HUES48 (cell line): ENCODE results near the gene HAPLN1.
"Not testable (repeated sequence)": the region's sequence is repeated elsewhere in the genome, so short reads cannot be mapped to it uniquely, and the experiment has no call there.

ENCODE experiments used
- H3K27ac ChIP-seq: one replicate; pipeline ENCODE4 v1.7.0; 2013; ENCODE audit warnings: low read depth, low read length, inconsistent platforms
- H3K27me3 ChIP-seq: 2 replicates; pipeline ENCODE4 v1.6.1; 2013; ENCODE audit warnings: mild to moderate bottlenecking, low read length; ENCODE audit not compliant: control insufficient read depth, insufficient read depth
- H3K36me3 ChIP-seq: 2 replicates; pipeline ENCODE4 v1.6.1; 2013; ENCODE audit warnings: low read length; ENCODE audit not compliant: control insufficient read depth, insufficient read depth
- H3K4me1 ChIP-seq: 2 replicates; pipeline ENCODE4 v1.6.1; 2013; ENCODE audit warnings: mild to moderate bottlenecking, low read length; ENCODE audit not compliant: control insufficient read depth, insufficient read depth
- H3K4me3 ChIP-seq: 2 replicates; pipeline ENCODE4 v1.5.1; 2013; ENCODE audit warnings: mild to moderate bottlenecking, low read depth, low read length
- H3K9ac ChIP-seq: 2 replicates; pipeline ENCODE4 v1.6.1; 2013; ENCODE audit warnings: mild to moderate bottlenecking, low read depth, low read length, moderate library complexity
- H3K9me3 ChIP-seq: 2 replicates; pipeline ENCODE4 v1.6.1; 2013; ENCODE audit warnings: low read length; ENCODE audit not compliant: control insufficient read depth, insufficient read depth

HAPLN1 gene

GRCh38 chr5:83740741-83741140 is 20.1 kb upstream of the HAPLN1 start:
- Histone ChIP-seq H3K36me3 (no peaks in the 10 kb centered on the region), H3K27ac (no peak overlapping the region), H3K9ac (no peak overlapping the region), H3K4me1 (no peaks in the 10 kb centered on the region), H3K27me3 (no peaks in the 10 kb centered on the region), H3K9me3 (no peaks in the 10 kb centered on the region), H3K4me3 (no peak overlapping the region)

DNA sequence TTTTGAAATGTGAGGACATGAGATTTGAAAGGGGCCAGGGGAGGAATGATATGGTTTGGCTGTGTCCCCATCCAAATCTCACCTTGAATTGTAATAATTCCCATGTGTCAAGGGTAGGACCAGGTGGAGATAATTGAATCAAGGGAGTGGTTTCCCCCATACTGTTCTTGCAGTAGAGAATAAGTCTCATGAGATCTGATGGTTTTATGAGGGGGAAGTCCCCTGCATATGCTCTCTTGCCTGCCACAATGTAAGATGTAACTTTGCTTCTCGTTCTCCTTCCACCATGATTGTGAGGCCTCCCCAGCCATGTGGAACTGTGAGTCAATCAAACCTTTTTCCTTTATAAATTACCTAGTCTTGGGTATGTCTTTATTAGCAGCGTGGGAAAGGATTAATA is 15.5 kb upstream of the HAPLN1 start:
- H3K9me3 ChIP-seq, H3K27me3 ChIP-seq, H3K27ac ChIP-seq, H3K4me1 ChIP-seq, H3K36me3 ChIP-seq, H3K4me3 ChIP-seq, H3K9ac ChIP-seq: not testable (repeated sequence)

DNA sequence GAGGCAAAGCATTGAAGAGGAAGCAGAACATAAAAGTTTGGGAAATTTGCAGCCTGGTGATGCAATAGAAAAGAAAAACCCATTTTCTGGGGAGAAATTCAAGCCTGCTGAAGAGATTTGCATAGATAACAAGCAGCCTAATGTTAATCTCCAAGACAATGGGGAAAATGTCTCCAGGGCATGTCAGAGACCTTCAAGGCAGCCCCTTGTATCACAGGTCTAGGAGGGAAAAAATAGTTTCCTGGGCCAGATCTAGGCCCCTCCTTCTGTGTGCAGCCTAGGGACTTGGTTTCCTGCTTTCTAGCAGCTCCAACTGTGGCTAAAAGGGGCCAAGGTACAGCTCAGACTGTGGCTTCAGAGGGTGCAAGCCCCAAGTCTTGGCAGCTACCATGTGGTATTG is 14.4 kb upstream of the HAPLN1 start:
- not testable (repeated sequence) for H3K9me3 ChIP-seq, H3K9ac ChIP-seq, H3K4me1 ChIP-seq, H3K27ac ChIP-seq, H3K27me3 ChIP-seq, H3K4me3 ChIP-seq, H3K36me3 ChIP-seq

GRCh38 chr5:83731638-83732037 is 11.0 kb upstream of the HAPLN1 start:
- Histone ChIP-seq H3K27me3 (no peaks in the 10 kb centered on the region), H3K9me3 (no peaks in the 10 kb centered on the region; the same call in 1 of the 2 replicates), H3K9ac (no peak overlapping the region), H3K36me3 (no peaks in the 10 kb centered on the region), H3K27ac (no peak overlapping the region), H3K4me1 (no peaks in the 10 kb centered on the region), H3K4me3 (no peak overlapping the region)

DNA sequence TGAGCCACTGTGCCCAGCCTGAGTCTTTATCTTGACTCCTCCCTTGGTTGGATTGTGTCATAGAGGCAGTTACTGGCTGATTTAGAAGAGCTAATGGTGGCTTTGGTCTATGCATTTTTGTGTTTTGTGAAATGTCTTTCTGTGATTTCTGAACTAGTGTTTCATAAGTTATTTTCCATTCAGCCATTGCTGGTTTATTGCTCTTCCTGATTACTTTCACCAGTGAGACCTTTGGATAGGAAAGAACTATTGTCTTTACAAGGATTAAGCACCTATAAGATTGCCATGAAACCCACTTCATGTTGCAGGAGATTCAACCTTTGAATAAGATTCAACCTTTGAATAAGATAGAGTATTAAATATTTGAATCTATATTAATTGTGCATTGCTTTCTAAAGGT is 8.7 kb upstream of the HAPLN1 start:
- no peaks in the 10 kb centered on the region for H3K27me3 ChIP-seq
- H3K36me3 ChIP-seq: no peaks in the 10 kb centered on the region
- H3K4me3 ChIP-seq: no peak overlapping the region
- H3K9ac ChIP-seq: no peak overlapping the region
- H3K9me3 ChIP-seq: no peaks in the 10 kb centered on the region; the same call in 1 of the 2 replicates
- H3K27ac ChIP-seq: no peak overlapping the region
- H3K4me1 ChIP-seq: peaks cover 9% of the 10 kb centered on the region

GRCh38 chr5:83726912-83727311 is 6.3 kb upstream of the HAPLN1 start:
- Histone ChIP-seq H3K27me3 (no peaks in the 10 kb centered on the region), H3K4me3 (no peak overlapping the region), H3K9me3 (no peaks in the 10 kb centered on the region), H3K4me1 (peaks cover 23% of the 10 kb centered on the region), H3K27ac (no peak overlapping the region), H3K36me3 (no peaks in the 10 kb centered on the region), H3K9ac (no peak overlapping the region)

GRCh38 chr5:83724935-83725334 is 4.3 kb upstream of the HAPLN1 start:
- H3K36me3 ChIP-seq: no peaks in the 10 kb centered on the region
- no peak overlapping the region; the same call in 1 of the 2 replicates for H3K4me3 ChIP-seq
- peaks cover 35% of the 10 kb centered on the region for H3K4me1 ChIP-seq
- no peaks in the 10 kb centered on the region for H3K9me3 ChIP-seq
- H3K27me3 ChIP-seq: no peaks in the 10 kb centered on the region
- H3K27ac ChIP-seq: no peak overlapping the region
- H3K9ac ChIP-seq: no peak overlapping the region

GRCh38 chr5:83724001-83724400 is 3.3 kb upstream of the HAPLN1 start:
- H3K27ac ChIP-seq: no peak overlapping the region
- no peaks in the 10 kb centered on the region for H3K9me3 ChIP-seq
- peaks cover 35% of the 10 kb centered on the region for H3K4me1 ChIP-seq
- H3K27me3 ChIP-seq: no peaks in the 10 kb centered on the region
- H3K4me3 ChIP-seq: no peak overlapping the region
- H3K36me3 ChIP-seq: no peaks in the 10 kb centered on the region
- no peak overlapping the region for H3K9ac ChIP-seq

DNA sequence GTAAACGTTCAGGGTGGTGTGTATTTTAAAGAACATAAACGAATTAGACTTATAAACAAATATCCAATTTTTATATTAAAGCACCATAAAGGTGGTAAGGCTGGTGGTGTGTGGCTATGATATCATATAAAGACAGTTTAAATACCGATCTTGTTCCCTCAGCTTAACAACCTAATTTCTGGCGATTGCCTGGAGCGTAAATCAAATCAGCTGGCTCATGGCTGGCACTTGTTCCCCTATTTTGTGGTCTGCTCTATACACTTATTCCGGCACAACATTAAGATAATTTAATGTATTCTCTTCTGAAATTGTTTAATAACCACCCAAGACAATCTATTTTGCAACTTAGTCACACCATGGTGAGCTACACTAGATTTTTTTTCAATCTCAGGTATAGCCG is 2.4 kb upstream of the HAPLN1 start:
- Histone ChIP-seq H3K9ac (0 out of 2 replicates have a peak overlapping the region, but pooled peaks have one; percentile 80), H3K4me1 (peaks cover 38% of the 10 kb centered on the region), H3K27ac (no peak overlapping the region), H3K4me3 (peak overlapping the region; percentile 78), H3K27me3 (no peaks in the 10 kb centered on the region), H3K9me3 (no peaks in the 10 kb centered on the region), H3K36me3 (no peaks in the 10 kb centered on the region)

DNA sequence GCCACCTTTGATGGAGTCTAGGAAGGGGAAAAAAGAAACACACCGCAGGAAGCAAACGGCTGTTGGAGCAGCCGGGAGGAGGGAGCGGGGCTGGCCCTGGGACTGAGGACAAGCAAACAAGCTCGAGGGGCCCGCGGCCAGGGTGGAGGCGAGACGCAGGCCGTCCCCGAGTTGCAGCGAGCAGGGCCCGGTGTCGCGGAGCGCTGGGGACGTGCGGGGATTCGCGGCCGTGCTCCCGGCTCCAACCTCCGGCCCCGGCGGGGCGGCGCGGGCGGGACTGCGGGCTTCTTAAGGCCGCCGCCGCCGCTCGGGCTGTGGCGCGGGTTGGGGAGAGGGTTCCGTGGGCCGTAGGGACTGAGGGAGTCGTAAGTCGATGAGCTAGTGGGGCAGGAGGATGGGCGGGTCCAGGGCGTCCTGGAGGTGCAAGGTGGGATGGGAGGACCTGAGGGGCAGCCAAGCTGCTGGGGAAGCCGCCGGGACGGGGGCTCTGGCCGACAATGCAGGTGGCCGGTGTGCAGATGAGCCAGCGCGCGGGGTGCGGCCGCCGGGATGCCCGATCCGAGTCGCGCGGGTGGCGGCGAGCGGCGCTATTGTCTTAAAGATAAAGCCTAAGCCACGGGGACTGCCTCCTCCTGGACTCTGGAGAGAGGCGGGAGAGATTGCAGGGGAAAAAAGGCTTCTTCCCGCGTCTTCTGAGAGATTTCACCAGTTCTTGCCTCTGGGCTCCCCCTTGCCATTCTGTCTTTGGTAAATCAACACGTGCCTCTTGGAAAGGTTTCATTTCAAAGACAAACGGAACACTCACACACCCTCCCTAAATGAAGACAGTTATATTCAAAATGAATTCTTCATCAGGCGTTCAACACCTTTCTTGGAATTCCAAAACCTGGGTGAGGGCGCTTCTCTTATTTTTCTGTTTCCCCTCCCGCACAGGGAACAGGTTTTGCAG is 1.6 kb upstream of the HAPLN1 start:
- Histone ChIP-seq H3K4me1 (peaks cover 38% of the 10 kb centered on the region), H3K9me3 (no peaks in the 10 kb centered on the region), H3K4me3 (peak overlapping the region; percentile 78), H3K9ac (peak overlapping the region; percentile 80), H3K27me3 (no peaks in the 10 kb centered on the region), H3K36me3 (no peaks in the 10 kb centered on the region), H3K27ac (peak overlapping the region; percentile 50)

GRCh38 chr5:83718936-83719495 is 1.6 kb downstream of the HAPLN1 start:
- no peak overlapping the region for H3K9ac ChIP-seq
- H3K27me3 ChIP-seq: no peaks in the 10 kb centered on the region
- H3K9me3 ChIP-seq: no peaks in the 10 kb centered on the region
- no peak overlapping the region for H3K27ac ChIP-seq
- H3K4me3 ChIP-seq: no peak overlapping the region
- H3K4me1 ChIP-seq: peaks cover 49% of the 10 kb centered on the region
- H3K36me3 ChIP-seq: no peaks in the 10 kb centered on the region
